K562 (cell line): Measurements from ENCODE around the gene LIX1L. TPM values are rescaled to one million over a fixed set of nuclear protein-coding genes. Genes with fewer than 3 reads are reported as not detected.
"Not testable (repeated sequence)": the region's sequence is repeated elsewhere in the genome, so short reads cannot be mapped to it uniquely, and the experiment has no call there.

Source experiments
- ARID1B ChIP-seq: fragments of 450-650 bp; IDR thresholded peaks from 2 replicates; pipeline ENCODE4 v1.6.1; 2016; ENCODE audit warnings: antibody characterized with exemption, mild to moderate bottlenecking, inconsistent platforms
- ELF4 ChIP-seq: fragments of 450-650 bp; formaldehyde crosslinking; IDR thresholded peaks from 2 replicates; pipeline ENCODE4 v1.4.0; 2022; ENCODE audit warnings: missing genetic modification characterization
- HMGN3 ChIP-seq: IDR thresholded peaks from 2 replicates; pipeline ENCODE4 v1.6.1; 2011; ENCODE audit warnings: borderline replicate concordance, low read depth, mild to moderate bottlenecking, mixed read lengths, low read length; ENCODE audit not compliant: insufficient read length; ENCODE audit errors: extremely low read depth
- ID3 ChIP-seq, 2 experiments: fragments of 250-450 bp in 1 of 2; fragments of 450-650 bp in 1 of 2; sonication (Bioruptor Pico) in 1 of 2; IDR thresholded peaks; 2 replicates each; pipeline versions ENCODE4 v1.6.1 to v1.8.0; 2016 to 2021; ENCODE audit warnings: mild to moderate bottlenecking in 2 of 2, moderate library complexity in 2 of 2, missing compliant biosample characterization in 1 of 2, missing genetic modification characterization in 1 of 2
- MGA ChIP-seq: fragments of 450-650 bp; IDR thresholded peaks from 2 replicates; pipeline ENCODE4 v1.6.1; 2016; ENCODE audit warnings: mild to moderate bottlenecking, moderate library complexity
- MNT ChIP-seq, 2 experiments: fragments of 450-650 bp; conservative IDR thresholded peaks; 2 replicates each; pipeline ENCODE4 v1.6.1; 2017; ENCODE audit warnings: mild to moderate bottlenecking in 2 of 2, moderate library complexity in 2 of 2
- NCOA1 ChIP-seq: fragments of 450-650 bp; IDR thresholded peaks from 2 replicates; pipeline ENCODE4 v1.6.1; 2016; ENCODE audit warnings: low read depth
- NFE2 ChIP-seq: IDR thresholded peaks from 2 replicates; pipeline ENCODE4 v1.6.1; 2014; ENCODE audit warnings: antibody characterized with exemption, low read depth
- RAD21 ChIP-seq, 2 experiments: fragments of 250-450 bp in 1 of 2; fragments of 450-650 bp in 1 of 2; sonication (Bioruptor Pico) in 1 of 2; formaldehyde crosslinking in 1 of 2; IDR thresholded peaks in 1 of 2; conservative IDR thresholded peaks in 1 of 2; 2 replicates each; pipeline versions ENCODE4 v1.4.0 to v1.8.0; 2020 to 2022; ENCODE audit warnings: mild to moderate bottlenecking in 2 of 2, moderate library complexity in 1 of 2
- polyA plus RNA-seq, 8 experiments: library from polyadenylated mRNA; depleted of rRNA in 4 of 8; stranded (reverse) in 5 of 8; unstranded in 3 of 8; fragments of >200 nt; fragmentation: Nextera tagmentation in 2 of 8; fragmentation: Illumina TruSeq in 1 of 8; extraction: Ambion mirVana in 2 of 8; extraction: Trizol in 1 of 8; gene quantifications; 2 replicates each; pipeline versions ENCODE4 v1.2.1 to v1.2.3, GENCODE V29; 2011 to 2014; ENCODE audit warnings: inconsistent platforms in 1 of 8, missing spikeins in 1 of 8
- total RNA-seq, 7 experiments: library from RNA; depleted of rRNA in 6 of 7; stranded (reverse); fragments of >200 nt in 6 of 7; fragmentation: Illumina TruSeq in 2 of 7; extraction: Trizol in 2 of 7; gene quantifications; 2 replicates each; pipeline versions ENCODE4 v1.2.1 to v1.2.3, GENCODE V29; 2011 to 2021; ENCODE audit warnings: low replicate concordance in 1 of 7
- TF ChIP-seq, protein P1 (sequence below), 2 experiments: fragments of 450-650 bp in 1 of 2; sonication (generic) in 1 of 2; formaldehyde crosslinking in 1 of 2; IDR thresholded peaks in 1 of 2; conservative IDR thresholded peaks in 1 of 2; 2 replicates each; pipeline versions ENCODE4 v1.6.1 to v1.8.1; 2016 to 2023; ENCODE audit warnings: mild to moderate bottlenecking in 2 of 2, moderate library complexity in 2 of 2, inconsistent platforms in 1 of 2, missing genetic modification reagents in 1 of 2

LIX1L gene
- total and polyA plus RNA-seq, 9 of the 15 experiments (the other 6 are each of a cell fraction or from before 2014, with no cell fraction given), result 4.6 to 26.5 (median 12.5) TPM

- not testable (repeated sequence) for TF ChIP-seq ID3 (CRISPR knock-in tag; IDR thresholded peaks at IDR 0.05)
- TF ChIP-seq ID3 (tag; IDR thresholded peaks at IDR 0.05) (peak; percentile 86), MGA (peak; percentile 78), MNT (conservative IDR thresholded peaks at IDR 0.05) (peak; percentile 81 to 91), RAD21 (CRISPR knock-in tag; conservative IDR thresholded peaks at IDR 0.05 in 1 of 2, IDR thresholded peaks at IDR 0.05 in 1 of 2) (peak in 1 of 2 experiments; percentile 13; a peak in 1 of 4 replicates), ARID1B (peak; percentile 96), NCOA1 (peak; percentile 81), ELF4 (CRISPR knock-in tag) (peak; percentile 83; the same call in 1 of the 2 replicates), HMGN3 (peak; percentile 32), NFE2 (peak; percentile 8; the same call in 1 of the 2 replicates)
- TF ChIP-seq, protein P1, sequence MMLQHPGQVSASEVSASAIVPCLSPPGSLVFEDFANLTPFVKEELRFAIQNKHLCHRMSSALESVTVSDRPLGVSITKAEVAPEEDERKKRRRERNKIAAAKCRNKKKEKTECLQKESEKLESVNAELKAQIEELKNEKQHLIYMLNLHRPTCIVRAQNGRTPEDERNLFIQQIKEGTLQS (IDR thresholded peaks at IDR 0.05), result peak; percentile 63; the same call in 1 of the 2 replicates
- TF ChIP-seq, protein P1 (CRISPR knock-in tag; conservative IDR thresholded peaks at IDR 0.05), result not testable (repeated sequence)
These were observed 25.3 kb downstream of the LIX1L start (continued) for GRCh38 chr1:145932522-145933009.
